Measurements from ENCODE around the gene KIAA0513.

DNA sequence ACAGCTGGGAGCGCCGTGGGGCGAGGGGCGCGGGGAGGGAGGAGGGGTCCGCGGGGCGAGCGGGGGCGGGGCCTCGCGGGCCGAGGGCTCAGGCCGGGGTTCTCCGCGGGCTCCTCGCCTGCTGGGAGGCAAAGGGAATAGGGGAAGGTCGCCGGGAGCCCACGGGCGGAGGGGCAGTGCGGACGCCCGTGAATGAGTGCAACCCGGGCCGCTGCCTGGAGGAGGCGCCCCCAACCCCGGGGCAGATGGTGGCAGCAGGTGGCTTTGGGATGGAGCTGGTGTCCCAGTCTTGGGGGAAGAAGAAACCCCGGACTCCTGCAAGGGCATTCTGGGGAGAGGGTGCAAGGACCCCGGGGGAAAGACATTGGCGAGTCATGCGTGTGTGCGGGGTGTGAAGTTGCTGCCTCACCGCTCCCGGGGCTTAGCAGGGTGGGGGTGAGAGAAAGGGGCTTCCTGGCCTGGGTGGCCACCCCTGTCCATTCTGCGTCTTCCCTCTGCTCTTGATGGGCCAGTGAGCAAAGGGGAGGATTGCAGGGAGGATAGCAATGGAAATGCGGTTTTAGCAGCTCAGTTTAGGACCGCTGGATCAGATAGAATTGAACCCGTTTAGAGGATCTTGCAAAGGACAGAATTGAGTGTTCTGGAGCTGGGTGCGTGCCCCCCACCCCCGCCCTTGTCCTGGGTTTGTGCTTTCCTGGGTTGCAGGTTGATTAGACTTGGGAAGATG is 526 bp downstream of the KIAA0513 start:
- TF ChIP-seq, protein P1, sequence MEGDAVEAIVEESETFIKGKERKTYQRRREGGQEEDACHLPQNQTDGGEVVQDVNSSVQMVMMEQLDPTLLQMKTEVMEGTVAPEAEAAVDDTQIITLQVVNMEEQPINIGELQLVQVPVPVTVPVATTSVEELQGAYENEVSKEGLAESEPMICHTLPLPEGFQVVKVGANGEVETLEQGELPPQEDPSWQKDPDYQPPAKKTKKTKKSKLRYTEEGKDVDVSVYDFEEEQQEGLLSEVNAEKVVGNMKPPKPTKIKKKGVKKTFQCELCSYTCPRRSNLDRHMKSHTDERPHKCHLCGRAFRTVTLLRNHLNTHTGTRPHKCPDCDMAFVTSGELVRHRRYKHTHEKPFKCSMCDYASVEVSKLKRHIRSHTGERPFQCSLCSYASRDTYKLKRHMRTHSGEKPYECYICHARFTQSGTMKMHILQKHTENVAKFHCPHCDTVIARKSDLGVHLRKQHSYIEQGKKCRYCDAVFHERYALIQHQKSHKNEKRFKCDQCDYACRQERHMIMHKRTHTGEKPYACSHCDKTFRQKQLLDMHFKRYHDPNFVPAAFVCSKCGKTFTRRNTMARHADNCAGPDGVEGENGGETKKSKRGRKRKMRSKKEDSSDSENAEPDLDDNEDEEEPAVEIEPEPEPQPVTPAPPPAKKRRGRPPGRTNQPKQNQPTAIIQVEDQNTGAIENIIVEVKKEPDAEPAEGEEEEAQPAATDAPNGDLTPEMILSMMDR (IDR thresholded peaks at IDR 0.05), result no peak
- TF ChIP-seq EP300 (IDR thresholded peaks at IDR 0.05) (no peak), POLR2A (IDR thresholded peaks at IDR 0.05) (no peak)

Measured in tibial nerve (tissue), 4 donors.